Activated CD4-positive, alpha-beta T cell treated with anti-CD3 and anti-CD28 coated beads, Interleukin-2, amount 10 ng/mL, durations not matched to agents 7 days and 5 days (primary cell): Measurements from ENCODE around the gene SIGMAR1. TPM values are rescaled to one million over a fixed set of nuclear protein-coding genes. Genes with fewer than 3 reads are reported as not detected.

Source experiments
- CTCF ChIA-PET: fragments of 350-600 bp; sonication (Branson Sonifier 250); formaldehyde crosslinking; loops from one replicate; lab custom pipeline; 2021; ENCODE audit warnings: antibody characterized with exemption; lab: Charles Lee
- POLR2A ChIA-PET: fragments of 350-600 bp; sonication (Branson Sonifier 250); formaldehyde crosslinking; loops from one replicate; lab custom pipeline; 2021; ENCODE audit warnings: antibody characterized with exemption; lab: Charles Lee
- DNase-seq: peaks from one replicate; pipeline ENCODE4 v3.0.0-alpha.2; 2020
- H3K27ac Mint-ChIP-seq: one replicate; pipeline ENCODE4 v1.8.0; 2021; ENCODE audit warnings: mild to moderate bottlenecking, moderate library complexity, mixed read lengths
- H3K27me3 Mint-ChIP-seq: one replicate; pipeline ENCODE4 v1.8.0; 2021; ENCODE audit warnings: mixed read lengths
- H3K36me3 Mint-ChIP-seq: one replicate; pipeline ENCODE4 v1.8.0; 2021; ENCODE audit warnings: low read depth, mixed read lengths
- H3K4me1 Mint-ChIP-seq: one replicate; pipeline ENCODE4 v1.8.0; 2021; ENCODE audit warnings: mixed read lengths
- H3K4me3 Mint-ChIP-seq: one replicate; pipeline ENCODE4 v1.8.0; 2021; ENCODE audit warnings: mild to moderate bottlenecking, moderate library complexity, mixed read lengths
- H3K9me3 Mint-ChIP-seq: one replicate; pipeline ENCODE4 v1.8.0; 2021; ENCODE audit warnings: mixed read lengths
- total RNA-seq, 2 experiments: library from RNA; stranded (reverse); gene quantifications; one replicate each; pipeline ENCODE4 v1.2.3, GENCODE V29; 2021

SIGMAR1 gene
- total RNA-seq, 2 experiments from 2014 or later, result 57.7 to 62.2 TPM

DNA sequence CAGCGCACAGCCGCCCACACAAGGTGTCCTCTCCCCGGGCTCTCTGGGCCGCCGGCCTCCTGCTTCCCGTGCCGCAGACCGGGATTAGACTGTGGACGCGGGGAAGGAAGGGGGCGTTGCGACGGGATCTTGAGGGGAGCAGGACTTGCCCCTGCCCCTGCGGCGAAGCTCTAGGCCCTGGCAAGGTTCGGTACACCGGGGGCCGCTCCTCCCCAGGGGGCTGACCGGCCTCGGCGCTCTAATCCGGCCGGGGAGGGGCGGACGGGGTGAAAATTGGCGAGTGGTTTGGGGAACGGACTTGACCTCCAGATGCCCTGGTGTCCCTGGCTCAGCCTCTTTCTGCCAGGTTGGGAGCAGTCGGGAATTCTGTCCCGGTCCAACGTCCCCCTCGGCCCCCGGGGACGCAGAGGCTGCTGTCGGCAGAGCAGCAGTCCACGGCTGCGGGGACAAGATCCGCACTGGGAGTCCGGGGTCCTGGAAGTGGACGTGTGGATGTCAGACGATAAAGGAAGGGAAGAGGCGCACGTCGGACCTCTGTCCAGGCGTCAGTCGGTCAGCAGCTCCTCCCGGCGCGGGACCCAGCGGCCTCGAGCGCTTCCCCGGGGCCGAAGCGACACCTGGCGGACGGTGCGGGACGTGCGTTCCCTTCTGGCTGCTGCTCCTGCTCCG lies 46.2 kb downstream of the SIGMAR1 start:
- POLR2A ChIA-PET, result no interaction called here

DNA sequence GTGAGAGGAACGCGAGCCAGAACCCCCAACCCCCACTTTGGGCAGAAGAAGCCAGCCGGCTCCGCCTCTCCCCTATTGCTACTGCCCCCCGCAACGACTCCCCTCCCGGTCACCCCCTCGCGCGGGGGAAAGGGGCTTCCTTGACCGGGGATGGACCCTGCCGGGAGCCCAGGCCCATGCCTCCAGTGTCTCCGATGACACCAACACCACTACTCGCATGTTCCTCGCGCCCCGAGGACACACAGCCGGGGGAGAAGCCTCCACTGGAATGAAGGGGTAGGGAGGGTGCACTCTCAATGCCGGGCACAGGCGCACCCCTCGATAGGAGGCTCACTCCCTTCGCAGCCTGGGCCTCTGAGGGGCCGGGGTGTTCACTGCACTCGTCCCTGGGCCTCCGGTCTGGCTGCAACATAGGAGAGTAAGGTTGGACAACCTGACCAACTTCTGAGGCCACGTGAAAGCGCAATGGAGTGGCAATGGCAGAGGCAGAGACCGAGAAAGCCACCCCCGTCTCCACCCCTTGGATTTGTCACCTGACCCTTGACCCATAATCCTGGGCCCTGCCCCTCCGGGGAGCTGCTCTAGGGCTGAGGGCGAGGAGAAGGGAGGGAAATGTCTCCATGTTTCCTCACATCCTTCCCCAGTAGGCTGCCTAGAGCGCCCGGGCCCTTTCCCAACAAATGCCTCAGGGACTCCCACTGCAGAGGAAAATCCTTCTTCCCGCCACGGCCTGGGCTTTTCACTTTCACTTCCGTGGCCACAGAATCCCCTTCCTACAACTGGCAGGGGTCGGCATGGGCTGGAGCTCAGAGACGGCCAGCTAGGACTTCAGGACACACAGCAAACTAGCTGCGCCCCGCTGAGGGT lies 47.0 kb downstream of the SIGMAR1 start:
- H3K9me3 Mint-ChIP-seq, result no peaks in the 10 kb centered on the region
- peak overlapping the region; percentile 57 for H3K4me3 Mint-ChIP-seq
- H3K27ac Mint-ChIP-seq, result no peak overlapping the region
- CTCF ChIA-PET, result interaction anchor here (0.6 to 2.3 kb wide), 10 partner anchors 13 to 187 kb away, joined by 3 to 7 read pairs (median 4); no protein-coding TSS in a partner anchor
- peaks cover 78% of the 10 kb centered on the region for H3K27me3 Mint-ChIP-seq
- POLR2A ChIA-PET, result no interaction called here
- DNase-seq, result no peak
- peaks cover 31% of the 10 kb centered on the region for H3K4me1 Mint-ChIP-seq
- H3K36me3 Mint-ChIP-seq, result no peaks in the 10 kb centered on the region

More for the DNA sequence above, 46.2 kb downstream of the SIGMAR1 start:
- Mint-ChIP-seq H3K36me3 (no peaks in the 10 kb centered on the region), H3K4me1 (peaks cover 31% of the 10 kb centered on the region), H3K27ac (no peak overlapping the region), H3K9me3 (no peaks in the 10 kb centered on the region), H3K27me3 (peaks cover 75% of the 10 kb centered on the region), H3K4me3 (peak overlapping the region; percentile 57)
- CTCF ChIA-PET, result interaction anchor here (0.6 to 2.3 kb wide), 23 partner anchors 9 to 216 kb away, joined by 3 to 9 read pairs (median 3); partner anchors contain the start of genes DCTN3 and SIGMAR1
- peak; percentile 76 for DNase-seq

DNA sequence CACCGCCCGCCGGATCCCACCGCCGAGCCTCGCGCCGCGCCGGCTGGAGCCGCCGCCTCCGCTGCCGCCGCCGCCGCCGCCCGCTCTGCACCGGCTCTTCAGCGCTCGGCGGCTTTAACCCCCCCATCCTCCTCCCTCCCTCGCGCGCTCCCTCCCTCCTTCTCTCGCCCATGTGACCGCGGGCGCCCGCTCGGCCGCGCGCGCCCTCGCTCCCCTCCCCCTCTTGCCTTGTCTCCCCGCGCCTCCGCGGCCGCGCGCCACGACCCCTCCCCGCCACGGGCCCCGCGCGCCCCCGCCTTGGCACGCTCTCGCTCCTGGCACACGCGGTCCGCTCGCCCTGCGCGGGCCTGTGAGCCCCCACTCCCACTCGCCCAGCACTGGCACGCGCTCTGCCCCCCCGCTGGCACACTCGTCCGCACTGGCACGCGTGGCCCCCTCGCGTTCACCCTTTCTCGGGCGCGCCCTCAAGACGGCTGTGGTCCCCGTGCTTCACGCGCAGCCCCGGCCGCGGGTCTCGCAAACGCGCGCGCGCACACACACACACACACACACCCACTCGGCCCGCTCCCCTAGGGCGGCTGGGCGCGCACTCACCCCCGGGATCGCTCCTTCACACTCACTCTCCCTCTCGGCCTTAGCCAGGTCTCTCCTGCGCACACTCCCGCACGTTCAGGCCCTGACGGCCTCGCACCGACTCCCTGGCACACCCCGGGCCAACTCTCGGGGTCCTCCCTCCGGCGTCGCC lies 47.8 kb downstream of the SIGMAR1 start, which contains the start of gene CNTFR:
Gene CNTFR (minus strand): TSS at position 89 of the 745 bp plus-strand sequence. CDS start 20,743 bp downstream, outside the sequence.
- Mint-ChIP-seq H3K9me3 (no peaks in the 10 kb centered on the region), H3K4me3 (peak within 1 kb of the TSS; percentile 57), H3K4me1 (peaks cover 31% of the 10 kb centered on the region), H3K36me3 (no peaks in the 10 kb centered on the region), H3K27ac (no peak within 1 kb of the TSS), H3K27me3 (peaks cover 84% of the 10 kb centered on the region)
- POLR2A ChIA-PET, result no interaction called here
- CTCF ChIA-PET, result no interaction called here
- DNase-seq, result no peak

DNA sequence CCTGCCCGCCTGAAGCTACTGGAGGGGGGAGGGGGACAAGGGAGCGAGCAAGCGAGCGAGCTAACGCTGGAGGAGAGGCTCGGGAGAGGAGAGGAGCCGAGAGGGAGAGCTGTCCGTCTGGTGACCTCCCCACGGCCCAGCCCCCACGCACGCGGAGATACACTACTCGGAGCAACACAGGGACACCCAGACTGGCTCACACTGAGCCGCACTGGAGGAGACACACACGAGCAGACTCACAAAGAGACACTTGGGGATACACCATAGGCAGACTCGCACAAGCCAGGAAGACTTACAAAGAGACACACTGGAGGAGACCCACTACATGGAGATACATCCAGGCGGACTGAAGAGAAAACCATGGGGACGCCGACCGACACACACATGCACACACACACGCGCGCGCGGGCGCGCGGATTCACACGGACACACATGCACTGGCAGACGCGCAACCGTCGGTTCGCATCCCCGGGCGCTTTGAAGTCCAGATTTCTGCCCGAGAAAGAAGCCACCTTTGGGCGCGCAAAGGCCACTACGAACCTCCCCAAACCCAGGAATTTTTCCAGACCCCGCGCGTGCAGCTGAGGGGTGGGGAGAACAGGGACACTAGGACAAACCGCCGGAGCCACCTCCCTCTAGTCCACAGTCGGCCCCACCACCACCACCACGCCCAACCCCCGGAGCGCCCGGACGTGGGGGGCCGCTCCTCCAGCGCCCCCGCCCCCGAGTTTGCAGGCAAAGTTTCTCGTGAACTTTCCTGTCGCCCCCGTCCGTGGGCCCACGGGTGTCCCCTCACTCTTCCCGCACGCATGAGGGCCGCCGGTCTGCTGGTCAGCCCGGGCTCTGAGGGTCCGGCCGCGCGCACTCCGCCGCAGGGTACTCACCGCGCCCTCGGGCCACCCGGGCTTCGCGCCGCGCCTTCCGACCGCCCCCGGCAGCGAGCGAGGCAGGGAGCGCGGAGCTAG lies 48.6 kb downstream of the SIGMAR1 start:
- Mint-ChIP-seq H3K36me3 (no peaks in the 10 kb centered on the region), H3K27me3 (peaks cover 88% of the 10 kb centered on the region), H3K4me1 (peaks cover 31% of the 10 kb centered on the region), H3K9me3 (no peaks in the 10 kb centered on the region), H3K27ac (no peak overlapping the region), H3K4me3 (peak overlapping the region; percentile 56)
- ChIA-PET POLR2A (no interaction called here), CTCF (interaction anchor here (0.7 to 2.2 kb wide), 2 partner anchors 185 to 1124 kb away, joined by 3 to 7 read pairs; no protein-coding TSS in a partner anchor)
- DNase-seq, result no peak

DNA sequence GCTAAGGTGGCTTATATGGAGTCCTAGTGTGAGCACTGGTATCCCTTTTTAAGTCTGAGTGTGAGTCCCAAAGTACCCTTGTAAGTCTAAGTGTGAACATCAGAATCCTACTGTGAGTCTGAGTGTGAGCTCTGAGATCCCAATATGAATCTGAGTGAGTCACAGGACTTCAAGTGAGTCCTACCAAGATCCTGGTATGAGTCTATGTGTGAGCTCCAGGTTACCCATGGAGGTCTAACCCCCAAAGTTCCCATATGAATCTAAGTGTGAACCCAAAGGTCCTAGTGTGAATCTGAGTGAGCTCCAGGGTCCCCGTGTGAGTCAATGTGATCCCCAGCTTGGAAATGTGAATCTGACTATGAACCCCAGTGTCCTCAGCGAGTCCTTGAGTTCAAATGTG lies 50.3 kb downstream of the SIGMAR1 start:
- H3K4me3 Mint-ChIP-seq, result no peak overlapping the region
- no peak overlapping the region for H3K27ac Mint-ChIP-seq
- H3K36me3 Mint-ChIP-seq, result no peaks in the 10 kb centered on the region
- H3K4me1 Mint-ChIP-seq, result peaks cover 27% of the 10 kb centered on the region
- POLR2A ChIA-PET, result no interaction called here
- no peaks in the 10 kb centered on the region for H3K9me3 Mint-ChIP-seq
- CTCF ChIA-PET, result interaction anchor here (1.1 to 2.2 kb wide), 3 partner anchors 16 to 183 kb away, joined by 3 to 7 read pairs (median 4); no protein-coding TSS in a partner anchor
- no peak for DNase-seq
- H3K27me3 Mint-ChIP-seq, result peaks cover 79% of the 10 kb centered on the region

DNA sequence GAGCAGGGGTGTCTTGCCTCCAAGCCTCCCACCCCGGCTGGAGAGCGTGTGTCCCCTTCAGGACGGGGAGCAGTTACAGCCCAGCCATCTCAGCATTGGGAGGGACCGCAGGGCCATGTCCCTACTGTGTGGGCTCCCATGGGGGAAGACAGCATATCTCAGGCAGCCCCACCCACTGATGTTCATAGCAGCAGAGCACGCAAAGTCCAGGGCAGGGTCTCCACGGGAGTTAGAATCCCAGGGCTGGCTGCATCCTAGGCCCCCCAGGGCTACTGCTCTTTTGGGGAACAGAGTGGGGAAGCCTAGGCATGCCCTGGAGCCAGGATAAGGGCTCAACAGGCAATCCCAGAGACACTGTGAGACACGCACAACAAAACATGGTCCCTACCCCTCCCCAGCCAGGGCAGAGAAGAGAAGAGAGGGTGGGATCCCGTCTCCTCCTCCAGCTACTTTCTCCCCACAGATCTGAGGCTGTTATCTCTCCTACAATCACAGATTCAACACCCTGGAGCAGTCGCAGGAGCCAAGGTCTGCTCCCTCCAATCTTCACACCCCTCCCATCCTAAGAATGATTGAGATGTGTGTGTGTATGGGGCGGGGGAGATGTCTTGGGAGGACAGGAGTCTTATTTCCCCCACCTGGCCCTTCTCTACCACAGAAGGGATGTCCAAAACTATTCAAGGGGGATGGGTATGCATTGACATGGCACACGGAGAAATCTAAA lies 51.5 kb downstream of the SIGMAR1 start:
- peaks cover 74% of the 10 kb centered on the region for H3K27me3 Mint-ChIP-seq
- no peaks in the 10 kb centered on the region for H3K9me3 Mint-ChIP-seq
- H3K4me3 Mint-ChIP-seq, result no peak overlapping the region
- H3K4me1 Mint-ChIP-seq, result peaks cover 17% of the 10 kb centered on the region
- CTCF ChIA-PET, result interaction anchor here (1.4 kb wide), 1 partner anchor 17 kb away, joined by 4 read pairs; no protein-coding TSS in a partner anchor
- H3K27ac Mint-ChIP-seq, result no peak overlapping the region
- no peak for DNase-seq
- no peaks in the 10 kb centered on the region for H3K36me3 Mint-ChIP-seq
- POLR2A ChIA-PET, result no interaction called here

DNA sequence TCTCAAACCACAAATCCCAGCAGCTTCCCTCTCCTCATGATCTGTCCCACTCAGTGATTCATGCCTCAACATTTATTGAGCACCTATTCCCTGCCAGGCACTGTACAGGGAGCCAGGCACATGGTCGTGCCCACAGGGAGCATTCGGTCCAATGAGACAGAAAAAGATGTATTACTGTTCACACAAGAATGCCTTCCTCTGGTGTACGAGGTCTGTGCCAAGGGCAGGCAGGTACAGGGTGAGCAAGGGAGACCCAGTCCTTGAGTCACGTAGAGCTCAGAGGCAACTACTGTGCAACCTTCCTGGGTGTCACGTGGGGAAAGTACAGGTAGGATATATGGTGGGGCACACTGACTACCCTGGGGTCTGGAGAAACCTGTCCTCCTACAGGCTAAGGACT lies 52.6 kb downstream of the SIGMAR1 start:
- peaks cover 6% of the 10 kb centered on the region for H3K4me1 Mint-ChIP-seq
- ChIA-PET POLR2A (no interaction called here), CTCF (no interaction called here)
- H3K4me3 Mint-ChIP-seq, result no peak overlapping the region
- H3K27me3 Mint-ChIP-seq, result peaks cover 74% of the 10 kb centered on the region
- H3K36me3 Mint-ChIP-seq, result no peaks in the 10 kb centered on the region
- H3K27ac Mint-ChIP-seq, result no peak overlapping the region
- DNase-seq, result no peak
- no peaks in the 10 kb centered on the region for H3K9me3 Mint-ChIP-seq

Other genes with a start within 250 kb of the SIGMAR1 start
- 10 to 100 TPM; 11.6 to 12.7 TPM for gene FAM219A, start 179.2 kb downstream of the SIGMAR1 start, total RNA-seq
- gene DNAI1, start 179.0 kb downstream of the SIGMAR1 start, total RNA-seq, result not detected
- gene ENHO, start 114.8 kb downstream of the SIGMAR1 start, total RNA-seq, result not detected
- gene CNTFR, start 48.1 kb downstream of the SIGMAR1 start, total RNA-seq, result not detected
- 10 to 100 TPM; 22.7 to 26.8 TPM for gene RPP25L, start 25.7 kb downstream of the SIGMAR1 start, total RNA-seq
- 100 to 1,000 TPM; 150 to 153 TPM for gene DCTN3, start 17.3 kb downstream of the SIGMAR1 start, total RNA-seq
- under 1 TPM; 0.46 to 0.69 TPM for gene ARID3C, start 8.7 kb downstream of the SIGMAR1 start, total RNA-seq
- 100 to 1,000 TPM; 114 to 125 TPM for gene GALT, start 8.9 kb upstream of the SIGMAR1 start, total RNA-seq
- 10 to 100 TPM; 66.3 to 68.5 TPM for gene IL11RA, start 14.4 kb upstream of the SIGMAR1 start, total RNA-seq
- gene CCL27, start 24.9 kb upstream of the SIGMAR1 start, total RNA-seq, result not detected
- gene CCL19, start 53.5 kb upstream of the SIGMAR1 start, total RNA-seq, result not detected
- not detected for gene CCL21, start 72.3 kb upstream of the SIGMAR1 start, total RNA-seq